Prostate gland (tissue), 2 donors: ENCODE measurements around the gene ADM2. TPM values are rescaled to one million over a fixed set of nuclear protein-coding genes. Genes with fewer than 3 reads are reported as not detected.

Source experiments
- DNase-seq: peaks from one replicate; pipeline ENCODE4 v3.0.0-alpha.2; 2019; ENCODE audit warnings: low spot score
- H3K27ac ChIP-seq, 2 donors: fragments of 200-600 bp; sonication (generic); 2 replicates each; pipeline ENCODE4 v1.5.1; 2017 to 2019
- H3K27me3 ChIP-seq: fragments of 200-600 bp; sonication (generic); replicated peaks from 2 replicates; pipeline ENCODE4 v1.5.1; 2019; ENCODE audit not compliant: insufficient read depth
- H3K36me3 ChIP-seq, 2 donors: fragments of 200-600 bp; sonication (generic); 1 replicate in 1 of 2; 2 replicates in 1 of 2; pipeline versions ENCODE4 v1.5.1 to v1.8.1; 2017 to 2019
- H3K4me1 ChIP-seq: fragments of 200-600 bp; sonication (generic); replicated peaks from 2 replicates; pipeline ENCODE4 v1.5.1; 2019
- H3K4me3 ChIP-seq, 2 donors: fragments of 200-600 bp; sonication (generic); 2 replicates each; pipeline ENCODE4 v1.5.1; 2017 to 2019
- H3K9me3 ChIP-seq: fragments of 200-600 bp; sonication (generic); 2 replicates; pipeline ENCODE4 v1.5.1; 2017
- POLR2A ChIP-seq: fragments of 450-650 bp; IDR thresholded peaks from one replicate; pipeline ENCODE4 v1.6.1; 2016; ENCODE audit warnings: antibody characterized with exemption, mild to moderate bottlenecking
- POLR2AphosphoS5 ChIP-seq: sonication (generic); formaldehyde crosslinking; IDR thresholded peaks from one replicate; pipeline ENCODE4 v1.6.1; 2017; ENCODE audit warnings: antibody characterized with exemption
- WGBS: methylation state at CpG from one replicate; pipeline ENCODE4 v1.1.5; 2018; 5-methylcytosine and 5-hydroxymethylcytosine counted together
- intact Hi-C: fragments of 100-400 bp; cut with DNase I; formaldehyde crosslinking; loops from one replicate; pipeline ENCODE4 v1.14.2; 2022
- total RNA-seq, 2 donors: library from RNA; depleted of rRNA; stranded (reverse); fragments of >200 nt; gene quantifications; one replicate each; pipeline ENCODE4 v1.1.0, GENCODE V29; 2016
- TF ChIP-seq, protein P1 (sequence below), 4 experiments: fragments of 200-600 bp in 2 of 4; fragments of 450-650 bp in 2 of 4; sonication (generic) in 2 of 4; IDR thresholded peaks; 1 replicate in 3 of 4; 2 replicates in 1 of 4; pipeline ENCODE4 v1.5.1; 2016 to 2019; ENCODE audit warnings: antibody characterized with exemption in 4 of 4, mild to moderate bottlenecking in 2 of 4, moderate library complexity in 2 of 4

The ADM2 gene
- total RNA-seq, 2 donors from 2014 or later: 7.3 to 7.9 TPM

DNA sequence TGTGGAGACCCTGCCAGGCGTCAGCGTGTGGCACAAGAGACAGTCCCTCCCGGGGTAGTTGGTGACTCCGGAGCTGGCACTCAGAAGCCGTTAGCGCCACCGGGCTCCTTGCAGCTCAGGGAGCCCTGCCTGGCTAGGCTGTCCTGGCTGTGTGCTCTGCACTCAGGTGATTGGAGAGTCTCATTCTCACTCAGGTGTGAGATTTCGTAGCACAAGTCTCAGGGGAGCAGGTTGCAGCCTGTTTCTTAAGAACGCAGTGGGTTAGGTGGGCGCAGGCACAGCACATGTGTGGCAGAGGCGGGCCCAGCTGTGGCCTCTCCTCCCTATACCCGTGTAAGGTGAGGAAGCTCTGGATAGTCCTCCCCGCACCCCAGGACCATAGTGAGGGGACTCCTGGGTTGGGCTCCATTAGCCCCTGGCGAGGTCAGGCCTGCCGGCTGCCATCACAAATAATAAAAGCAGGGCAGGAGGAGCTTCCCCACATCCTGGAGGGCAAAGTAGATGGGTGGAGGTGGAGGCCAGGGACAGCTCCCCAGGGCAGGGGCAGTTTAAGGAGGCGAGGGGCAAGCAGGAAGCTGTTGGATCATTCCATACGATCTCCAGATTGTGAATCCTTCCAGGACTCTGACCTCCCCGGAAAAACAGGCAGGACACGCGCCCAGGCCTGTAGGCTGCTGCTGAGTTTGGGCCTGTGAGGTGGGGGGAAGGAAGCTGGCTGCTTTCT lies 45.9 kb upstream of the ADM2 start:
- peaks cover 15 to 44% of the 10 kb centered on the region in 2 donors for H3K36me3 ChIP-seq
- DNase-seq: no peak
- TF ChIP-seq, protein P1, sequence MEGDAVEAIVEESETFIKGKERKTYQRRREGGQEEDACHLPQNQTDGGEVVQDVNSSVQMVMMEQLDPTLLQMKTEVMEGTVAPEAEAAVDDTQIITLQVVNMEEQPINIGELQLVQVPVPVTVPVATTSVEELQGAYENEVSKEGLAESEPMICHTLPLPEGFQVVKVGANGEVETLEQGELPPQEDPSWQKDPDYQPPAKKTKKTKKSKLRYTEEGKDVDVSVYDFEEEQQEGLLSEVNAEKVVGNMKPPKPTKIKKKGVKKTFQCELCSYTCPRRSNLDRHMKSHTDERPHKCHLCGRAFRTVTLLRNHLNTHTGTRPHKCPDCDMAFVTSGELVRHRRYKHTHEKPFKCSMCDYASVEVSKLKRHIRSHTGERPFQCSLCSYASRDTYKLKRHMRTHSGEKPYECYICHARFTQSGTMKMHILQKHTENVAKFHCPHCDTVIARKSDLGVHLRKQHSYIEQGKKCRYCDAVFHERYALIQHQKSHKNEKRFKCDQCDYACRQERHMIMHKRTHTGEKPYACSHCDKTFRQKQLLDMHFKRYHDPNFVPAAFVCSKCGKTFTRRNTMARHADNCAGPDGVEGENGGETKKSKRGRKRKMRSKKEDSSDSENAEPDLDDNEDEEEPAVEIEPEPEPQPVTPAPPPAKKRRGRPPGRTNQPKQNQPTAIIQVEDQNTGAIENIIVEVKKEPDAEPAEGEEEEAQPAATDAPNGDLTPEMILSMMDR (IDR thresholded peaks at IDR 0.05): no peak
- no peak for TF ChIP-seq POLR2A
- no peak for TF ChIP-seq POLR2AphosphoS5
- no peaks in the 10 kb centered on the region for H3K4me1 ChIP-seq
- no peaks in the 10 kb centered on the region for H3K9me3 ChIP-seq
- intact Hi-C loops: no loop called here
- WGBS: 57% methylated on average over 20 of the region's 20 CpGs
- no peak overlapping the region for H3K4me3 ChIP-seq
- H3K27me3 ChIP-seq: no peaks in the 10 kb centered on the region
- peak overlapping the region; percentile 1 to 46 for H3K27ac ChIP-seq

DNA sequence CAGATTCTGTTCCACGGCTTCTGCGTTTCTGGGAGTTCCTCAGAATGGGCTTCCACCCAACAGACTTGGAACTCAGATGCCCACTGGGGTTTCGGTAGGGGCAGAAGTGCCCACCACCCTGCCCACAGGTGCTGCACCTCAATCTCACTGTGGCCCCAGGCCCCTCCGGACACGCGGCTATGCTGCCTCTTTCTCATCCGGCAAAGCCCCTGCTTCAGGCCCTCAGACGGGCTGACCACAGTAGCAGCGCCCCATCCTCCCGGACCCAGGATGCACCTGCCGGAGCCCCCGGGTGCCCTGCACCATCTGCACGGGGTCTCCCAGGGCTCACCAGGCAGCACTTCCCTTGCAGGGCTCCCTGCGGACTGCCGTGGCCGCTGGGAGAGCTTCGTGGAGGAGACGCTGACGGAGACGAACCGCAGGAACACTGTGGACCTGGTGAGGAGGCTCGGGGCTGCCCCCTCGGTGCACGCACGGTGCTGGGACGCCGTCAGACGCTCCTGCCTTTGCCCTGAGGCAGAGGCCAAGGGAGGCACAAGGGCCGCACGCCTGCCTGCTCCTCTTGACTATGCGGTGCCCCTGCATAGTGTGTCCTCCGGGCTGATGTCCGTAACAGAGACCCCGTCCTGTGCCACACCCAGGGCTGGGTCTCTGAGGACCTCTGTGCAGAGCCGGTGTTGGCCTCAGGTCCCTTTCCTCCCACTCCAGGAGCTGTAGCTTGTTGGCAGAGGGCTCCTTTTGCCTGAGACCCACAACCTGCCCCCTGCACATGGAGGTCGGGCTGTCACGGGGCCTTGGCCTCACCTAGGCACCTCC lies 45.1 kb upstream of the ADM2 start:
- no peaks in the 10 kb centered on the region for H3K9me3 ChIP-seq
- no peak overlapping the region for H3K27ac ChIP-seq
- intact Hi-C loops: no loop called here
- no peak for DNase-seq
- WGBS: 84% methylated on average over 36 of the region's 37 CpGs
- peaks cover 15 to 44% of the 10 kb centered on the region in 2 donors for H3K36me3 ChIP-seq
- H3K4me3 ChIP-seq: no peak overlapping the region
- TF ChIP-seq POLR2AphosphoS5: no peak
- no peak for TF ChIP-seq POLR2A
- TF ChIP-seq, protein P1 (IDR thresholded peaks at IDR 0.05): no peak
- no peaks in the 10 kb centered on the region for H3K4me1 ChIP-seq
- no peaks in the 10 kb centered on the region for H3K27me3 ChIP-seq

DNA sequence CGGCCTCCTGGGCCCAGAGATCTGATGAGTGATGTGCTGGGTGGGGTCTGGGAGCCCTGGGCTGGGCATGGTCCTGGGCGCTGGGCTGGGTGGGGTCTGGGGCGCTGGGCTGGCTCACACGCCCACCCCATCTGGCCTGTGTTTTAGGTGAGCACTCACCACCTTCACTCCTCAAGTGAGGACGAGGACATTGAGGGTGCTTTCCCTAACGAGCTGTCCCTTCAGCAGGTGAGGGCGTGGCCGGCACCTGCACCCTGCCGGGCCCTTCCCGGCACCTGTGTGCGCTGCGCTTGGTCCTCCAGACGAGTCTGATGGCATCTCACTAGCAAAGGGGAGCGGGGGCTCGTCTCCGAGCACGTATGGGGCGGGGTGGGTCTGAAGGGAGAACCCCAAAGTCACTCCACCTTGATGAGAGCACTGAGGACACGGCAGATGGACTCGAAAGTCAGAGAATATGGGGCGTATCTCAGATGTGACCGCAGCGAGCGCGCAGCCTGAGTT lies 44.5 kb upstream of the ADM2 start:
- WGBS: 90% methylated on average over 25 of the region's 25 CpGs
- Histone ChIP-seq H3K9me3 (no peaks in the 10 kb centered on the region), H3K4me1 (no peaks in the 10 kb centered on the region), H3K4me3 (no peak overlapping the region), H3K27ac (no peak overlapping the region), H3K27me3 (no peaks in the 10 kb centered on the region), H3K36me3 (peaks cover 13 to 37% of the 10 kb centered on the region in 2 donors)
- no peak for DNase-seq
- intact Hi-C loops: no loop called here
- TF ChIP-seq POLR2AphosphoS5: no peak
- TF ChIP-seq POLR2A: no peak
- TF ChIP-seq, protein P1 (IDR thresholded peaks at IDR 0.05): no peak

DNA sequence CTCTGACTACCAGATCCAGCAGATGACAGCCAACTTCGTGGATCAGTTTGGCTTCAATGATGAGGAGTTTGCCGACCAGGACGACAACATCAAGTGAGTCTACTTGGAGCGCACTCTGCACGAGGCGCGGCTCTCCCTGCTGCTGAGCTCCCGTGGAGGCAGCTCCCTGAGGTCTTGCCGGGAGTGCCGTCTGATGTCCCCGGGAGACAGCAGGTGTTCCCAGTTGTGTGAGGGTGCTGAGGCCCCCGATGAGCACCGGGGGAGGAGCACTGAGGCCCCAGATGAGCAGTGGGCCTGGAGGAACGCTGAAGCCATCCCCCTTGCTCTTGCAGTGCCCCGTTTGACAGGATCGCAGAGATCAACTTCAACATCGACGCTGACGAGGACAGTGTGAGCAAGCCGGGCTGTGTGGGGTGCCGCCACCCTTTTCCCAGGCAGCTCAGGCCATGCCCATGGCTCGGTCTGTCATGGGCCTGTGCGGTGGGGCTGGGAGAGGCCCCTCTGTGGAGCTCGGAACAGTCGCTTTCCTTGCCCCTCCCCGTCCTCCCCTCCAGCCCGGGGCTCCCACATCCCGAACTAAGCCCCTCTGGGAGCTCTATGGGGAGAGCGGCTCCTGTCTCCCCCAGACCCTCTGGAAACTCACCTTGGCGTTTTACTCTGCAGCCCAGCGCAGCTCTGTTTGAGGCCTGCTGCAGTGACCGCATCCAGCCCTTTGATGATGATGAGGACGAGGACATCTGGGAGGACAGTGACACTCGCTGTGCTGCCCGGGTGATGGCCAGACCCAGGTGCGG lies 43.6 kb upstream of the ADM2 start:
- Histone ChIP-seq H3K9me3 (no peaks in the 10 kb centered on the region), H3K27ac (no peak overlapping the region), H3K27me3 (no peaks in the 10 kb centered on the region), H3K4me3 (no peak overlapping the region), H3K36me3 (peaks cover 7 to 29% of the 10 kb centered on the region in 2 donors), H3K4me1 (no peaks in the 10 kb centered on the region)
- no peak for DNase-seq
- WGBS: 89% methylated on average over 35 of the region's 36 CpGs
- intact Hi-C loops: no loop called here
- TF ChIP-seq, protein P1 (IDR thresholded peaks at IDR 0.05): no peak
- TF ChIP-seq POLR2AphosphoS5 (no peak), POLR2A (no peak)
